Measurements from ENCODE around the gene CLCC1. TPM values are rescaled to one million over a fixed set of nuclear protein-coding genes. Genes with fewer than 3 reads are reported as not detected.
"Not testable (repeated sequence)": the region's sequence is repeated elsewhere in the genome, so short reads cannot be mapped to it uniquely, and the experiment has no call there.

Gene CLCC1
- total RNA-seq (10 to 100 TPM; 21.6 to 33.0 (median 27.9) TPM), polyA plus RNA-seq (10 to 100 TPM in 1 of 2 donors, 1 to 10 TPM in 1; 7.9 to 19.5 TPM)
- long read RNA-seq, donor 1, full-length matches to known transcripts, result 8 of 39 reads
- long read RNA-seq, donor 1, partial matches to known transcripts, result 3 of 39 reads
- long read RNA-seq, donor 1, other reads (novel, unspliced or antisense), result 28 of 39 reads
- long read RNA-seq, donor 2, full-length matches to known transcripts, result 37 of 146 reads
- long read RNA-seq, donor 2, partial matches to known transcripts, result 11 of 146 reads
- long read RNA-seq, donor 2, other reads (novel, unspliced or antisense), result 98 of 146 reads
- long read RNA-seq, donor 3, full-length matches to known transcripts, result 11 of 41 reads
- long read RNA-seq, donor 3, partial matches to known transcripts, result 2 of 41 reads
- long read RNA-seq, donor 3, other reads (novel, unspliced or antisense), result 28 of 41 reads

GRCh38 chr1:108963052-108963686 lies at the start of gene CLCC1:
Gene CLCC1 (minus strand): TSS chr1:108963484. CDS start chr1:108950437, 13,047 bp downstream.
- peak; percentile 94 to 95 (median 95) for DNase-seq
- TF ChIP-seq POLR2A (IDR thresholded peaks at IDR 0.05) (peak in 1 of 2 donors; percentile 90), CTCF (IDR thresholded peaks at IDR 0.05) (peak in 1 of 12 donors; percentile 9)
- peak; percentile 95 to 99 (median 98) for ATAC-seq
- Histone ChIP-seq H3K9me3 (no peaks in the 10 kb centered on the region), H3K4me1 (peaks cover 0 to 26% (median 14%) of the 10 kb centered on the region in 12 donors), H3K27me3 (no peaks in the 10 kb centered on the region), H3K4me3 (peak within 1 kb of the TSS; percentile 66 to 87 (median 77)), H3K27ac (peak within 1 kb of the TSS; percentile 85 to 99 (median 96)), H3K36me3 (peaks cover 0 to 13% (median 3%) of the 10 kb centered on the region in 9 donors)
- 0% methylated on average over 48 to 72 of the region's 72 CpGs for WGBS, 4 donors
- intact Hi-C loops (cut with DNase I), result loop anchor here in 7 of 10 donors (2.0 to 10.0 kb wide), 3 partner anchors 149 to 152 kb away; partner anchors contain the start of gene ELAPOR1 (in 6 of the 7)

GRCh38 chr1:109011335-109011734 lies 48.1 kb upstream of the CLCC1 start:
- Histone ChIP-seq H3K4me3 (no peak overlapping the region), H3K4me1 (no peaks in the 10 kb centered on the region), H3K36me3 (peaks cover under 1 to 89% (median 66%) of the 10 kb centered on the region in 9 donors), H3K9me3 (peaks cover 0 to 2% (median 0%) of the 10 kb centered on the region in 12 donors), H3K27me3 (no peaks in the 10 kb centered on the region), H3K27ac (no peak overlapping the region)
- DNase-seq (no peak), ATAC-seq (no peak)
- TF ChIP-seq POLR2A (IDR thresholded peaks at IDR 0.05) (no peak), CTCF (IDR thresholded peaks at IDR 0.05) (no peak)
- 70 to 78% (median 73%) methylated on average over 7 of the region's 7 CpGs for WGBS, 4 donors
- intact Hi-C loops (cut with DNase I), result no loop called here

GRCh38 chr1:108996622-108997021 lies 33.3 kb upstream of the CLCC1 start:
- intact Hi-C loops (cut with DNase I), result loop anchor here in 2 of 10 donors (10.0 kb wide), 2 partner anchors 62 to 72 kb away; no protein-coding TSS in a partner anchor
- WGBS, 4 donors, result 96 to 100% (median 99%) methylated on average over 3 of the region's 3 CpGs
- H3K36me3 ChIP-seq, result peaks cover 0 to 84% (median 57%) of the 10 kb centered on the region in 9 donors
- H3K4me3 ChIP-seq, DNase-seq, H3K4me1 ChIP-seq, ATAC-seq, H3K27ac ChIP-seq, H3K27me3 ChIP-seq: not testable (repeated sequence)
- peaks cover 0 to 14% (median 8%) of the 10 kb centered on the region in 12 donors for H3K9me3 ChIP-seq

GRCh38 chr1:108983114-108983513 lies 19.8 kb upstream of the CLCC1 start:
- Histone ChIP-seq H3K36me3 (peaks cover 0 to 98% (median 75%) of the 10 kb centered on the region in 9 donors), H3K27me3 (no peaks in the 10 kb centered on the region), H3K9me3 (no peaks in the 10 kb centered on the region), H3K4me1 (no peaks in the 10 kb centered on the region), H3K27ac (no peak overlapping the region), H3K4me3 (no peak overlapping the region)
- DNase-seq (no peak), ATAC-seq (no peak)
- TF ChIP-seq POLR2A (IDR thresholded peaks at IDR 0.05) (no peak), CTCF (IDR thresholded peaks at IDR 0.05) (no peak)
- WGBS, 4 donors, result 88 to 96% (median 94%) methylated on average over 4 of the region's 4 CpGs
- intact Hi-C loops (cut with DNase I), result no loop called here

All from heart left ventricle (tissue), 16 donors.